Retina (tissue), 1 donor: ENCODE data around the gene ZNF649.
"Not testable (repeated sequence)": the region's sequence is repeated elsewhere in the genome, so short reads cannot be mapped to it uniquely, and the experiment has no call there.

Experiments used
- DNase-seq: peaks from one replicate; pipeline ENCODE4 v3.0.0-alpha.2; 2016

Gene ZNF649

DNA sequence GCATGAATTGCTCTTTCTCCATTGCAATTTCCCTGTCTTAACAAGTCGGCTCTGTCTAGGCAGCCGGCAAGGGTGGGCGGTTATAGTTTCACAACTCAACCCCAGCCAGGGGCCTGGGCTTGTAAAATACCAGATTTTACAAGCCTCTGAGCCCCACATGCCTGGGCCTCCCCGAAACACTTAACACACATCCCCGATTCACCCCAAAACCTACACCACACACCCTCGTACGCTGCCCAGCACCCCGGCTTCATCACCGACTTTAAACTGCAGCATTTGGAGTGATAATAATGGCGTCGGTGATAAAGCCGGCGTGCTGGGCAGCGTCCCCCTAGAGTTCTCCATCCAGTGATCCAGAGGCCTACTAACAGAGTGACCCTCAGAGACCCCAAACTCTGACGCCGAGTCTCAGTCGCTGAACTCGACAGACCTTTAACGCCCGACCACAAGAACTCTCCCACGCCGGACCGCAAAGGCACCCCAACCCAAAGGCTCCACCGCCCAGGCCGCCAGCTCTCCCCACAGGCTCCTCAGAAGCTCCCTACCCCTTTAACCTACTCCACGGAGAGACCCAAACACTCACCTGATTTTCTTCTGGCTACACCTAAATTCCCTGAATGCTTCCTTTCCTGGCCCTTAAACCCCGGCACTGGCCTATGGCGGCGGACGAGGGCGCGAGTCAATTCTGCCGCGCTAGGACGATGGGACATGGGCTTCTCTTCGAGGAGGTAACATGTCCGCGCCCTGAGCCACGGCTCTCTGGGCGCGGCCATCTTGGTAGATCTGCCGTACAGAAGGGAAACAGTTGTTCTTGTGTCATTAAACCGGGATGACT, at the start of gene ZNF649:
Gene ZNF649, minus strand, starts transcription at position 687 of the 835 bp plus-strand sequence. CDS start 4,910 bp downstream, outside the sequence.
- DNase-seq: peak; percentile 93

- peak; percentile 84 for DNase-seq
Observed at GRCh38 chr19:51948975-51949374, 44.2 kb upstream of the ZNF649 start.

DNA sequence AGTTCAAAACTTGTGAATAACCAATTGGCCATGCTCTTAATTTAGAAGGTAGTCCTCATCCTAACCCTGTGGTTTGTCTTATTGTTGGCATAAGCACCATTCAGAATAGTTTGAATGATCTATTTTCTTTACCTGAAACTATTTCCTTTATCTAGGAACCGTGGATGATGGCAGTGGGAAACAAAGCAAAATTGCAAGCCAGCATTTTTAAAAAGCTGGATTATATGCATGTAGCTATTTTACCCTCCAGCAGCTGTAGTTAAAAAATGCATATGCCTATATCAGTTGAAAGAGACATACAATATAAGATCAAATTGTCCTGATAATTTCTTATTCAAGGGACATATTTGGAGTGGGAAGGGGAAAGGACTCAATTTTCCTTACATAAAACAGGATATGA, 41.8 kb upstream of the ZNF649 start:
- no peak for DNase-seq

DNA sequence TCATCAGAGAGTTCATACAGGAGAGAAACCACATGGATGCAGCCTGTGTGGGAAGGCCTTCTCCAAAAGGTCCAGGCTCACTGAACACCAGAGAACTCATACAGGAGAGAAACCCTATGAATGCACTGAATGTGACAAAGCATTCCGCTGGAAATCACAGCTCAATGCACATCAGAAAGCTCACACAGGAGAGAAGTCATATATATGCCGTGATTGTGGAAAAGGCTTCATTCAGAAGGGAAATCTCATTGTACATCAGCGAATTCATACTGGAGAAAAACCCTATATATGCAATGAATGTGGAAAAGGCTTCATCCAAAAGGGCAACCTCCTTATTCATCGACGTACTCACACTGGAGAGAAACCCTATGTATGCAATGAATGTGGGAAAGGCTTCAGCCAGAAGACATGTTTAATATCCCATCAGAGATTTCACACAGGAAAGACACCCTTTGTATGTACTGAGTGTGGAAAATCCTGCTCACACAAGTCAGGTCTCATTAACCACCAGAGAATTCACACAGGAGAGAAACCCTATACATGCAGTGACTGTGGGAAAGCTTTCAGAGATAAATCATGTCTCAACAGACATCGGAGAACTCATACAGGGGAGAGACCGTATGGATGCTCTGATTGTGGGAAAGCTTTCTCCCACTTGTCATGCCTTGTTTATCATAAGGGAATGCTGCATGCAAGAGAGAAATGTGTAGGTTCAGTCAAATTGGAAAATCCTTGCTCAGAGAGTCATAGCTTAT, 40.2 kb upstream of the ZNF649 start:
- no peak for DNase-seq

GRCh38 chr19:51938936-51939335, 34.1 kb upstream of the ZNF649 start:
- no peak for DNase-seq

DNA sequence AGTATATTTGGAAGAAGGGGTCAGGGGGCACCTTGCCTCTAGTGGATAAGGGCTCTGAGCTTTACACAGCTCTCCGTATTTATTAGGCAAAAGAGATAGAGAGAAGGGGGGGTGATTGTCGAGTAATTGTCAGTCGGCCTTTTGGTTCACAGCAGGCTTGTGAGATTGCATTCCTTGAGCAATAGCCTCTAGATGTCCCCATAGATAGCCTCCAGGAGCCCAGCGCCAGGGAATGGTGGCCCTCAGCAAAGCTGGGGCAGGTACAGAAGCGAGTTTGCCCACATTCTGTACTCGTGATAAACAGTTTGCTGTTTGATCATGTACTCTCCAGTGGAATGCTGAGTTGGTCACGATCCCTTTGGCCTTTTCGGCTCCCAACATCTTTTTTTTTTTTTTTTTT, 27.1 kb upstream of the ZNF649 start:
- DNase-seq: no peak

DNA sequence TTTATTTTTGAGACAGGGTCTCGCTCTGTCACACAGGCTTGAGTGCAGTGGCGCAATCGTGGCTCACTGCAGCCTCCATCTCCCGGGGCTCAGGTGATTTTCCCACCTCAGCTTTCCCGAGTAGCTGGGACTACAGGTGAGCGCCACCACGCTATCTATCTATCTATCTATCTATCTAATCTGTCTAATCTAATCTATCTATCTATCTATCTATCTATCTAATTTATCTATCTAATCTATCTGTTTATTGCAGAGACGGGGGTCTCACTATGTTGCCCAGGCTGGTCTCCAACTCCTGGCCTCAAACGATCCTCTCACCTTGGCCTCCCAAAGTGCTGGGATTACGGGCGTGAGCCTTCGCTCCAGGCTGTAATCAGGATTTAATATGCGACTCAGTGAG, 23.0 kb upstream of the ZNF649 start:
- no peak for DNase-seq

GRCh38 chr19:51926784-51927741, 22.2 kb upstream of the ZNF649 start, which contains the start of gene ZNF613:
Gene ZNF613 (plus strand): TSS chr19:51927472. CDS start chr19:51936221, 8,749 bp downstream.
- peak; percentile 99 for DNase-seq

GRCh38 chr19:51926426-51926783, 21.6 kb upstream of the ZNF649 start:
- no peak for DNase-seq

DNA sequence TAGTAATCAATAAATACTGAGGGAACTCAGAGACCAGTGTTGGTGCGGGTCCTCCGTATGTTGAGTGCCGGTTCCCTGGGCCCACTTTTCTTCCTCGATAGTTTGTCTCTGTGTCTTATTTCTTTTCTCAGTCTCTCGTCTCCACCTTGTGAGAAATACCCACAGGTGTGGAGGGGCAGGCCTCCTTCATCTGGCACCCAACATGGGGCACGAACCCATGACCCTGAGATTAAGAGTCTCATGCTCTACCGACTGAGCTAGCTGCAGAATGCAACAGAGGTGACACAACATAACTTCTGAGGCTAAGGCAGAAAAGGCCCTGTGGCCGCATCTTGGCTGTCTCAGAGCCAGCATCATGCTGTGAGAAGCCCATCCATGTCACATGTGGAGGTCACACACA, 17.1 kb upstream of the ZNF649 start:
- DNase-seq: no peak

DNA sequence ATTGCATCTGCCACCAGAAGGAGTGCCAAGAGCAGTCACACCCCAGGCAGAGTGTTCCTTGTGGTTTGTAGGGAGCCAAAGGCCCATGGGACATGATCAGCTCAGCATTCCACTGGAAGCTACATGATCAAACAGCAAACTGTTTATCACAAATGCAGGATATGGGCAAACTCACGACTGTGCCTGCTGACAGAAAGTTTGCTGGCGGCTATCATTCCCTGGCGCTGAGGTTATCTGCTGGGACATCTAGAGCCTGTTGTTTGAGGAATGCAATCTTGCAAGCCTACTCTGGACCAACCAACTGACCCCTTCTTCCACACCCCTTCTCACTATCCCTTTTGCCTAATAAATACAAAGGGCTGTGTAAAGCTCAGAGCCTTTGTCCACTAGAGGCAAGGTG, 14.8 kb upstream of the ZNF649 start:
- DNase-seq: no peak

DNA sequence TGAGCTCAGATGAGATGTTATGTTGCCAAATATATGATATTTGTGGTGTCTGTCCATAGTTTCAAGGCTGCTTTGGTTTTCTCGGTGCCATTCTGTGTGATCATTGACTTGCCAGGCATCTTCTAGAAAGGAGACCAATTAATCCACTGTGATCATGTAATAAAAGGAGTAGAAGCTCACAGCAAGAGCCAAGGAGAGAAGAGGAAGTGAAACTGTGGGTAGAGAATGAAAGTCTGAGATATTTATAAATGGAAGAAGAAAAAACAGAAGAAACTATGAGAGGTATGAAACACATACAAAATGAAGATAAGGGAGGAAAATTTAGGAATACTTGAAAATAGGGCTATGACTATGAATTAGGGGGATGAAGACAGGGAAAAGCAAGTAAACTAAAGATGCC, 11.3 kb upstream of the ZNF649 start:
- no peak for DNase-seq

GRCh38 chr19:51915324-51915867, 10.6 kb upstream of the ZNF649 start:
- no peak for DNase-seq

- DNase-seq: not testable (repeated sequence)
Observed at GRCh38 chr19:51907981-51908380, 3.2 kb upstream of the ZNF649 start.

DNA sequence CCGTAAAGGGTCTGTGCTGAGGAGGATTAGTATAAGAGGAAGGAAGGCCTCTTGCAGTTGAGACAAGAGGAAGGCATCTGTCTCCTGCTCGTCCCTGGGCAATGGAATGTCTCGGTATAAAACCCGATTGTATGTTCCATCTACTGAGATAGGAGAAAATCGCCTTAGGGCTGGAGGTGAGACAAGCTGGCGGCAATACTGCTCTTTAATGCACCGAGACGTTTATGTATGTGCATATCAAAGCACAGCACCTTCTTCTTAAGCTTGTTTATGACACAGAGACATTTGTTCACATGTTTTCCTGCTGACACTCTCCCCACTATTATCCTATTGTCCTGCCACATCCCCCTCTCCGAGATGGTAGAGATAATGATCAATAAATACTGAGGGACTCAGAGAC, 1.3 kb upstream of the ZNF649 start:
- not testable (repeated sequence) for DNase-seq

GRCh38 chr19:51905639-51906038, 822 bp upstream of the ZNF649 start:
- DNase-seq: not testable (repeated sequence)

DNA sequence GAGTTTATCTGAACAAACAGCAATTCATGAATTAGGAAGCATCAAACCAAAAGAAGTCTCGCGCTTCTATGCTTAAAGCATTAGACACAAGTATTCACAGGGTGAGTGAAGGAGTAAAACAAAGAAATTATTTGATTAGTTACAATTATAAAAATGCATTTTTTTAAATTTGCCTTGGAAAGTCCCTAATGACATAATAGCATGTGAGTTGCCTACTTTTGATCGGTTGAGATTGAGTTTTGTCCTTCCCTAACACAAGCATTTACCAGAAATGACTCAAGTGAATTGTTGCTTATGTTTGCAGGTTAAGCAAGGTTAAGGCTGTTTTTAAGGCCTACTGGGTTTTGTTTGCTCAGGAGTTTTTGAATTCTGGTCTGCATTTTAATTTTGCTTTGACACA, 389 bp upstream of the ZNF649 start:
- DNase-seq: no peak

DNA sequence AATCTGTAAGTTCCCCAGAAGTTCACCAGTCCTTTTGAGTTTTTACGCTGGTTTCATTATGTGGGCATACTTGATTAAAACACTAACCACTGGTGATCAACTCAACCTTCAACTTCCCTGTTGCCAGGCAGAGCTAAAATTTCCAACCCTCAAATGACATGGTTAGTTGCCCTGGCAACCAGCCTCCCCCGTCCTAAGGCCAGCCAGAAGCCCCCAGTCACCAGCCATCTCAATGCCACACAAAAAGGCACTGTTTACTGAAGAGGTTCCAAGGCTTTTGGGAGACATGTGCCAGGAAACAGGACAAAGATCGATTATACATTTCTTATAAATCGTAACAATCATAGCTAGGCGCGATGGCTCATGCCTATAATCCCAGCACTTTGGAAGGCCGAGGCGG, 1.6 kb downstream of the ZNF649 start:
- no peak for DNase-seq

DNA sequence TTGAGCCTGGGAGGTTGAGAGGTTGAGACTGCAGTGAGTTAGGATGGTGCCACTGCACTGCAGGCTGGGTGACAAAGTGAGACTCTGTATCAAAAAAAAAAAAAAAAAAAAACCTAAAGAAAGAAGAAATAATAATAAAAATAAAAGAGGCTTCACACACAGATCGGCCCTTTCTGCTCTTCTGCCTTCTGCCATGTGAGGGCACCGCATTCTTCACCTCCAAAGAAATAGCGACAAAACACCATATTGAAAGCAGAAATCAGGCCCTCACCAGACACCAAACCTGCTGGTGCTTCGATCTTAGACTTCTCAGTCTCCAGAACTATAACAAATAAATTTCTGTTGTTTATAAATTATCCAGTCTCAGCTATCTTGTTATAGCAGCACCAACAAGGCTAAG, 3.0 kb downstream of the ZNF649 start:
- DNase-seq: no peak

- DNase-seq: peak; percentile 20
Observed at GRCh38 chr19:51891193-51891747, 13.5 kb downstream of the ZNF649 start.

GRCh38 chr19:51889934-51890333, 14.9 kb downstream of the ZNF649 start:
- no peak for DNase-seq
